ENCODE measurements around the gene CLDN10. TPM values are rescaled to one million over a fixed set of nuclear protein-coding genes. Genes with fewer than 3 reads are reported as not detected.

Gene CLDN10
- total RNA-seq, 1 donor from 2014 or later = 1.8 TPM

DNA sequence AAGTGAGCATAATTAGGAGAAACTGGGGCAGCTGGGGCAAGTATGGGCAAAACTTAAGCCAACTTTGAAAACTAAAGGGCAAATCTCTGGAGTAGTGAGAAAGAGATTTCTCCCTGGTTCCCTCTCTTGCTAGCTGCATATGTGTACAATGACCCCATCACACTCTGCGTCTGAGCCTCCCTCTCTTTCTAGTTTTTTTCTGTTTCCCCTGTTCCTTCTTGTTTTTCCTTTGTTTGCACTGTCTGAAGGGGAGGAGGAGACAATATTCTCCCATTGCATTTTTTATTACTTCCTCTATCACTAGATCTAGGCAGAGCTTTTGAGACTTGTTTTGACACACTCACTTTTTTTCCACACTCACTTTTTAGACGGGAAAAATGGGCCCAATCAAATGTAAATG, 11.2 kb upstream of the CLDN10 start:
- no peak overlapping the region for H3K4me3 Mint-ChIP-seq
- H3K27ac Mint-ChIP-seq (ENCODE audit: unreplicated experiment) = no peak overlapping the region
- peaks cover 10% of the 10 kb centered on the region for H3K4me1 Mint-ChIP-seq
- no peak for TF ChIP-seq CTCF (conservative IDR thresholded peaks at IDR 0.05)
- H3K36me3 Mint-ChIP-seq (ENCODE audit: low read depth) = no peaks in the 10 kb centered on the region
- H3K9me3 Mint-ChIP-seq = no peaks in the 10 kb centered on the region
- H3K27me3 Mint-ChIP-seq (ENCODE audit: low read depth) = peaks cover 7% of the 10 kb centered on the region
- DNase-seq (ENCODE audit: low read depth, low spot score) = no peak

DNA sequence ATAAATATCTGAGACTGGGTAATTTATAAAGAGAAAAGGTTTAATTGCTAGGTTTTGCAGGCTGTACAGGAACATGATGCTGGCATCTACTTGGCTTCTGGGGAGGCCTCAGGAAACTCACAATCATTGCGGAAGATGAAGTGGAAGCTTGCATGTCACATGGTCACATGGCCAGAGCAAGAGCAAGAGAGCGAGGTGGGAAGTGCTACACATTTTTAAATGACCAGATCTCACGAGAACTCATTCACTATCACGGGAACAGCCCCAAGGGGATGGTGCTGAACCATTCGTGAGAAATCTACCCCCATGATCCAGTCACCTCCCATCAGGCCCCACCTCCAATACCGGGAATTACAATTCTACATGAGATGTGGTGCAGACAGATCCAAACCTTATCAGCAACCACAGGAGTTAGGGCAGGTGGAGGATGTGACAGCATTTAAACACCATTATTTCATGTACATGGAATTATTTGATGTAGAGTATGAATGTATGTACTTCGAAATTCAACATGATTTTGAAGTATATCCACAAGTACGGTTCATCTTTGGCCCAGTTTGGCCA, 10.5 kb upstream of the CLDN10 start:
- Mint-ChIP-seq H3K9me3 (no peaks in the 10 kb centered on the region), H3K27ac (ENCODE audit: unreplicated experiment) (peak overlapping the region; percentile 31), H3K27me3 (ENCODE audit: low read depth) (peaks cover 13% of the 10 kb centered on the region), H3K4me3 (no peak overlapping the region), H3K4me1 (peaks cover 6% of the 10 kb centered on the region), H3K36me3 (ENCODE audit: low read depth) (no peaks in the 10 kb centered on the region)
- TF ChIP-seq CTCF (conservative IDR thresholded peaks at IDR 0.05) = no peak
- no peak for DNase-seq (ENCODE audit: low read depth, low spot score)

DNA sequence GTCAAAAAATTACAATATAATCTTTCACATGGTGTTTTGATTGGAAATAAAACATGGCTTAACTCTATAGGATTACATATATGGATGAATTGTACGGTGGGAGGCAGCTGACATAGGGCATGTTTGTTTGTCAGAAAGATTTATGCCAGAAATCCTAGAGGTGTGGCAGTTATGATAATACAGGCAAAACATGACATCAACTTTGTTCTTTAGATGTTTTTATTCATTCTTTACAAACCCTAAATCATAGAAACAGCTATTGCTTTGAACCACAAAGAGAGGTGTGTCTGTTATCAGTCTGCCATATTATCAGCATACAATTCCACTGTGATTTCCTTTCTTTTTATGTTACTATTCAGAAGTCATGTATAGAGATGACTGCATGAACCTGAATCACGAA, 8.2 kb upstream of the CLDN10 start:
- H3K4me1 Mint-ChIP-seq = peaks cover 6% of the 10 kb centered on the region
- no peak overlapping the region for H3K27ac Mint-ChIP-seq (ENCODE audit: unreplicated experiment)

GRCh38 chr13:95546919-95547318, 5.6 kb upstream of the CLDN10 start:
- TF ChIP-seq CTCF (conservative IDR thresholded peaks at IDR 0.05) = no peak
- Mint-ChIP-seq H3K4me1 (peaks cover 4% of the 10 kb centered on the region), H3K27ac (ENCODE audit: unreplicated experiment) (no peak overlapping the region), H3K27me3 (ENCODE audit: low read depth) (peaks cover 53% of the 10 kb centered on the region), H3K9me3 (no peaks in the 10 kb centered on the region), H3K4me3 (no peak overlapping the region), H3K36me3 (ENCODE audit: low read depth) (no peaks in the 10 kb centered on the region)
- DNase-seq (ENCODE audit: low read depth, low spot score) = no peak

More for the DNA sequence above, 8.2 kb upstream of the CLDN10 start:
- Mint-ChIP-seq H3K27me3 (ENCODE audit: low read depth) (peaks cover 31% of the 10 kb centered on the region), H3K36me3 (ENCODE audit: low read depth) (no peaks in the 10 kb centered on the region), H3K9me3 (no peaks in the 10 kb centered on the region), H3K4me3 (no peak overlapping the region)
- no peak for DNase-seq (ENCODE audit: low read depth, low spot score)
- TF ChIP-seq CTCF (conservative IDR thresholded peaks at IDR 0.05) = no peak

DNA sequence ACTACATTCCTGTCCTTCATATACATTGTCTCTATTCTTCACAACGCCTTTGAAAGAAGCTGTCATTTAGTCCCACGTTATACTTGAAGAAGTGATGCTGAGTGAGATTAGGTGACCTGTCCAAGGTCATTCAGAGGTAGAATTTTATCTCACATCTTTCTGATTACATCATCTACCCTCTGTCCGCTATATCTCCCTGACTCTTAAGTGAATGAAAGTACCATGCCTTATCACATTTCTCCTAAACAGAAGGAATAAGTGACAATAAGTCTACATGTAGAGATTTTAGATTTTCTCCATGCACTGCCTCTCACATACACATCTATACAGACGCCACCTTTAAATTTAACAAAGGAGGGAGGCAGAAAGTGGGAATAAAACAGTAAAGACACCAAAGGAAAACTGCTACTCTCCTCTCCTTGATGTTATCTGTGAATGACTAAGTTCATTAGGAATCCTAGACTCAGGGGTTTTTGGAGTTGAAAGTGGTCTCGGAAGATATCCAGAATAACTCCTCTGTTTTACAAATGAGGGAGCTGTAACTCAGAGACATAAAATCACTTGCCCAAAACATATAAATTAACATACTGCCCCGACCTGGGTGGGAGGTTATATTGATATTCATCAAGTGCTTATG, 4.9 kb upstream of the CLDN10 start:
- no peak overlapping the region for H3K27ac Mint-ChIP-seq (ENCODE audit: unreplicated experiment)
- H3K36me3 Mint-ChIP-seq (ENCODE audit: low read depth) = no peaks in the 10 kb centered on the region
- H3K9me3 Mint-ChIP-seq = no peaks in the 10 kb centered on the region
- H3K4me3 Mint-ChIP-seq = no peak overlapping the region
- peaks cover 56% of the 10 kb centered on the region for H3K27me3 Mint-ChIP-seq (ENCODE audit: low read depth)
- DNase-seq (ENCODE audit: low read depth, low spot score) = no peak
- no peak for TF ChIP-seq CTCF (conservative IDR thresholded peaks at IDR 0.05)
- peaks cover 4% of the 10 kb centered on the region for H3K4me1 Mint-ChIP-seq

All from neural crest cell (in vitro differentiated cells).